Measurements from ENCODE around the gene PCSK9. TPM values are rescaled to one million over a fixed set of nuclear protein-coding genes. Genes with fewer than 3 reads are reported as not detected.

Gene PCSK9
- total and polyA plus RNA-seq, 9 of the 15 experiments (the other 6 are each of a cell fraction or from before 2014, with no cell fraction given) = 3.2 to 58.6 (median 24.7) TPM

GRCh38 chr1:54990916-54991315 lies 48.4 kb upstream of the PCSK9 start:
- H3K4me3 ChIP-seq = no peak overlapping the region
- H3K9me1 ChIP-seq (ENCODE audit: control insufficient read depth, insufficient read depth, low read length) = no peaks in the 10 kb centered on the region
- BruUV-seq (replicated peaks) = no TSS peak
- H3K9ac ChIP-seq (ENCODE audit: insufficient read depth in 1 of 2, low read depth in 2 of 2, low read length in 2 of 2) = no peak overlapping the region; a peak in 1 of 4 replicates
- H3K36me3 ChIP-seq (ENCODE audit: control insufficient read depth, insufficient read depth, low read length) = no peaks in the 10 kb centered on the region
- ChIA-PET CTCF (ENCODE audit: low intra/inter-chr PET ratio) (no interaction called here), POLR2A (interaction anchor here (1.0 kb wide), 1 partner anchor 19 kb away, joined by 3 read pairs; no protein-coding TSS in a partner anchor)
- DNase-seq (ENCODE audit: extremely low read depth in 1 of 4, low spot score in 3 of 4) (no peak), ATAC-seq (no peak), FAIRE-seq (no peak)
- H3K27me3 ChIP-seq (ENCODE audit: control insufficient read depth in 2 of 2, insufficient read depth in 2 of 2, low read length in 2 of 2) = peaks cover 29 to 80% of the 10 kb centered on the region in 2 experiments; a peak in 4 of 5 replicates
- peaks cover 10% of the 10 kb centered on the region for H4K20me1 ChIP-seq (replicated peaks; ENCODE audit: control insufficient read depth, insufficient read depth, low read length)
- H3K27ac ChIP-seq (ENCODE audit: extremely low read depth, low read depth, low read length) = no peak overlapping the region
- H2AFZ ChIP-seq (ENCODE audit: low read depth, low read length) = no peak overlapping the region
- no peaks in the 10 kb centered on the region for H3K79me2 ChIP-seq (ENCODE audit: control insufficient read depth, insufficient read depth, low read length)
- in situ Hi-C loops (cut with MboI) = loop anchor here (5.0 to 10.0 kb wide), 2 partner anchors 39 to 306 kb away; no protein-coding TSS in a partner anchor
- WGBS (ENCODE audit: insufficient coverage, low coverage, missing lambda C conversion rate) = 0% methylated on average over 3 of the region's 4 CpGs
- intact Hi-C loops (cut with micrococcal nuclease) = loop anchor here (10.0 kb wide), 1 partner anchor 316 kb away; no protein-coding TSS in a partner anchor
- H3K4me1 ChIP-seq (replicated peaks in 1 of 2; ENCODE audit: control insufficient read depth in 2 of 2, insufficient read depth in 2 of 2, low read length in 2 of 2) = peaks cover 0 to 12% of the 10 kb centered on the region in 2 experiments; a peak in 2 of 5 replicates
- TF ChIP-seq GATA2 (CRISPR knock-in tag; IDR thresholded peaks at IDR 0.05) (no peak), TFAM (CRISPR knock-in tag; conservative IDR thresholded peaks at IDR 0.05) (no peak), ZKSCAN1 (IDR thresholded peaks at IDR 0.05; ENCODE audit: low read depth, low read length) (no peak), ZNF551 (CRISPR knock-in tag; IDR thresholded peaks at IDR 0.05) (no peak), KDM1A (IDR thresholded peaks at IDR 0.05) (no peak), ZC3H8 (IDR thresholded peaks at IDR 0.05) (no peak), SRSF7 (optimal IDR thresholded peaks at IDR 0.05; ENCODE audit: low read depth, low read length) (no peak), ZNF184 (CRISPR knock-in tag; IDR thresholded peaks at IDR 0.05) (no peak), FOXK1 (CRISPR knock-in tag; IDR thresholded peaks at IDR 0.05; ENCODE audit: borderline replicate concordance) (no peak), NBN (IDR thresholded peaks at IDR 0.05; ENCODE audit: low read depth) (no peak), TRIM24 (IDR thresholded peaks at IDR 0.05) (no peak)
- TF ChIP-seq, protein P1, sequence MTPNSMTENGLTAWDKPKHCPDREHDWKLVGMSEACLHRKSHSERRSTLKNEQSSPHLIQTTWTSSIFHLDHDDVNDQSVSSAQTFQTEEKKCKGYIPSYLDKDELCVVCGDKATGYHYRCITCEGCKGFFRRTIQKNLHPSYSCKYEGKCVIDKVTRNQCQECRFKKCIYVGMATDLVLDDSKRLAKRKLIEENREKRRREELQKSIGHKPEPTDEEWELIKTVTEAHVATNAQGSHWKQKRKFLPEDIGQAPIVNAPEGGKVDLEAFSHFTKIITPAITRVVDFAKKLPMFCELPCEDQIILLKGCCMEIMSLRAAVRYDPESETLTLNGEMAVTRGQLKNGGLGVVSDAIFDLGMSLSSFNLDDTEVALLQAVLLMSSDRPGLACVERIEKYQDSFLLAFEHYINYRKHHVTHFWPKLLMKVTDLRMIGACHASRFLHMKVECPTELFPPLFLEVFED (CRISPR knock-in tag; conservative IDR thresholded peaks at IDR 0.05) = no peak
- no peak overlapping the region for H3K4me2 ChIP-seq (ENCODE audit: insufficient read depth, low read length)
- no peaks in the 10 kb centered on the region; the same call in 1 of the 2 replicates for H3K9me3 ChIP-seq (replicated peaks; ENCODE audit: control insufficient read depth, insufficient read depth, low read depth, low read length)
